Epithelial cell of esophagus (primary cell): ENCODE results near the gene SCAMP4.
A peak's percentile ranks its signal among the peaks of the same experiment; 100 is the strongest.
"Not testable (repeated sequence)": the region's sequence is repeated elsewhere in the genome, so short reads cannot be mapped to it uniquely, and the experiment has no call there.

Experiments
- DNase-seq: peaks from one replicate; pipeline ENCODE4 v3.0.0; 2010; ENCODE audit warnings: low read depth
- H3K4me3 ChIP-seq: 2 replicates; pipeline ENCODE4 v1.5.1; 2011; ENCODE audit warnings: mild to moderate bottlenecking, low read length, control low read depth
- TF ChIP-seq, protein P1 (sequence below): IDR thresholded peaks from 2 replicates; pipeline ENCODE4 v1.5.1; 2011; ENCODE audit warnings: low read depth, mild to moderate bottlenecking, low read length, control low read depth, inconsistent platforms; ENCODE audit not compliant: insufficient read depth; ENCODE audit errors: missing control alignments

SCAMP4 gene

DNA sequence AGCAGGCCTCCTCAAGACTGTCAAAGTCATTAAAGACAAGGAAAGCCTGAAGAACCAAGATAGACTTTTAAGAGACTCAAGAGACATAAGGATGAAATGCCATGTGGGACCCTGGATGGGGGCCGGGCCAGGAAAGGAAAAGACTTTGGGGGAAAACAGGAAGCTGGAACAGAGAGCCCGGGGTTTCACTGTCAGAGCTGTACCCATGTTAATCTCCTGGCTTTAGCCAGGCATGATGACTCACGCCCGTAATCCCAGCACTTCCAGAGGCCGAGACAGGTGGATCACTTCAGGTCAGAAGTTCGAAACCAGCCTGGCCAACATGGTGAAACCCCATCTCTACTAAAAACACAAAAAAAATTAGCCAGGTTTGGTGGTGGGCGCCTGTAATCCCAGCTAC lies 36.2 kb upstream of the SCAMP4 start:
- no peak for DNase-seq
- H3K4me3 ChIP-seq = no peak overlapping the region
- TF ChIP-seq, protein P1, sequence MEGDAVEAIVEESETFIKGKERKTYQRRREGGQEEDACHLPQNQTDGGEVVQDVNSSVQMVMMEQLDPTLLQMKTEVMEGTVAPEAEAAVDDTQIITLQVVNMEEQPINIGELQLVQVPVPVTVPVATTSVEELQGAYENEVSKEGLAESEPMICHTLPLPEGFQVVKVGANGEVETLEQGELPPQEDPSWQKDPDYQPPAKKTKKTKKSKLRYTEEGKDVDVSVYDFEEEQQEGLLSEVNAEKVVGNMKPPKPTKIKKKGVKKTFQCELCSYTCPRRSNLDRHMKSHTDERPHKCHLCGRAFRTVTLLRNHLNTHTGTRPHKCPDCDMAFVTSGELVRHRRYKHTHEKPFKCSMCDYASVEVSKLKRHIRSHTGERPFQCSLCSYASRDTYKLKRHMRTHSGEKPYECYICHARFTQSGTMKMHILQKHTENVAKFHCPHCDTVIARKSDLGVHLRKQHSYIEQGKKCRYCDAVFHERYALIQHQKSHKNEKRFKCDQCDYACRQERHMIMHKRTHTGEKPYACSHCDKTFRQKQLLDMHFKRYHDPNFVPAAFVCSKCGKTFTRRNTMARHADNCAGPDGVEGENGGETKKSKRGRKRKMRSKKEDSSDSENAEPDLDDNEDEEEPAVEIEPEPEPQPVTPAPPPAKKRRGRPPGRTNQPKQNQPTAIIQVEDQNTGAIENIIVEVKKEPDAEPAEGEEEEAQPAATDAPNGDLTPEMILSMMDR = no peak

DNA sequence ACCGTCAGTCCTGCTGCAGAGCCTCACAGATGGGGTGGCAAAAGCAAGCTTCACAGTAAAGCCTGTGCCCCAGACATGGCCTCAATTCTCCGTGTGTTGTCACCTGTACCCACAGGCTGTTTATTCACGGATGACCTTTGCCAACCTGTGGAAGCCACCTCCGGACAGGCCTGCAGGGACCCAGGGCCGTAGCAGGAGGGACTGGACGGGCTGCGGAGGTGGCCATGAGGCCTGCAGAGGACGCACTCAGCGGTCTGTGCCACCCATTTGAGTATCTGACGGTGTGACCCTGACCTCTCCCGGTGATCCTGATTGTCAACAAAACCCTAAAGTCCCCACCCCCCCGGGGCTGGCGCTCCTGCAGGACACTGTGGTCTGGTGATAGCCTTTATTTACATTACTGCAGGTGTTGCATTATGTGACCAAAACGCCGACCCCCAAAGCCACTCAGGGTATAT lies 34.0 kb upstream of the SCAMP4 start:
- TF ChIP-seq, protein P1 = no peak
- DNase-seq = no peak
- no peak overlapping the region for H3K4me3 ChIP-seq

DNA sequence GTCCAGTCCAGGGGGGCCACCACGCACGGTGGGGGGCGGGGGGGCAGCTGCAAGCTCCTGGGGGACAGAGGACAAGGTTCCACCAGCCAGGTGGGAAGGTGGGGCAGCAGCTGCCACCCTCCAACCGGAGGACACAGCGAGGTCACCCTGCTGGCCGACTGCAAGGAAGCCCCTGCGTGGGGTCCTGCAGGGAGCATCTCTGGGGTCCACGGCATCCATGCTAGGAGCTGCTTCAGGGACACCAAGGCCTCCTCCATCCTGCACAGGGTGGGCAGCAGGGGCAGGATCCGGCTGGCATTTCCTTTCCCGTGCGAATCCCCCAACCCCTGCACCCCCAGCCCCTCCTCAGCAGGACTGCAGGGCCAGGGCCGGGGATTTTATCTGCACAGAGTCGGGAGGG lies 33.6 kb upstream of the SCAMP4 start:
- H3K4me3 ChIP-seq = no peak overlapping the region
- TF ChIP-seq, protein P1 = no peak
- DNase-seq = no peak

DNA sequence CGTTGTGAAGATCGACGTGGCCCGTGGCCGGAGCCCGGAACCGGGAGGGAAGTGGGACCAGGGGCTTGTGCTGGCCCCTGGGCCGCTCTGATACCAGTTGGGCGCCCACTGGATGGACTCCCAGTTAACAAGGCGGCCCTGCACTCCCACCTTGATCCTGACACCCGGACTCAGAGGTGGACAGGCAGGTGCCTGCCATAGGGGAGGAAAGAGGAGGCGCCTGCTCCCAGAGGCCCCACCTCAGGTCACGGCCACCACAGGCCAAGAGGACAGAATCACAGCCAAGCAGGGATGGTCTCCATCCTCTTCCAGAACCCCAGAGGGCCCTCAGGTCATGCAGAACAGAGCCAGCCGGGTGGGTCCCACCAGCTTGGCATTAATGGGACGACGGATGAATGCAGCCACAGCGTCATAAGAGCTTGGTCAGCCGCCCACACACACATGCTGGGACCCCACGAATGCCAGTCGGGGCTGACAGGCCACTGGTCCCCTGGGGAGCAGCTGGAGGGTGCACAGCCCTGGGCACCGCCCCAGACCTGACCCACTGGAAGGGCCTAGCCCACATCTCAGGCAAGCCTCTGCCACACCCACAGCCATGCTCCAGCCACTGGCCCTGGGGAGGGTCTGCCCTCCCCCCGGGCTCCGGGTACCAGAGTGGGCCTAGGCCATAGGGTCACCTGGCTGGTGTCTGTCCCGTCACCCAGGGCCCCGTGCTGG lies 32.2 kb upstream of the SCAMP4 start:
- no peak for DNase-seq
- TF ChIP-seq, protein P1 = no peak
- no peak overlapping the region for H3K4me3 ChIP-seq

DNA sequence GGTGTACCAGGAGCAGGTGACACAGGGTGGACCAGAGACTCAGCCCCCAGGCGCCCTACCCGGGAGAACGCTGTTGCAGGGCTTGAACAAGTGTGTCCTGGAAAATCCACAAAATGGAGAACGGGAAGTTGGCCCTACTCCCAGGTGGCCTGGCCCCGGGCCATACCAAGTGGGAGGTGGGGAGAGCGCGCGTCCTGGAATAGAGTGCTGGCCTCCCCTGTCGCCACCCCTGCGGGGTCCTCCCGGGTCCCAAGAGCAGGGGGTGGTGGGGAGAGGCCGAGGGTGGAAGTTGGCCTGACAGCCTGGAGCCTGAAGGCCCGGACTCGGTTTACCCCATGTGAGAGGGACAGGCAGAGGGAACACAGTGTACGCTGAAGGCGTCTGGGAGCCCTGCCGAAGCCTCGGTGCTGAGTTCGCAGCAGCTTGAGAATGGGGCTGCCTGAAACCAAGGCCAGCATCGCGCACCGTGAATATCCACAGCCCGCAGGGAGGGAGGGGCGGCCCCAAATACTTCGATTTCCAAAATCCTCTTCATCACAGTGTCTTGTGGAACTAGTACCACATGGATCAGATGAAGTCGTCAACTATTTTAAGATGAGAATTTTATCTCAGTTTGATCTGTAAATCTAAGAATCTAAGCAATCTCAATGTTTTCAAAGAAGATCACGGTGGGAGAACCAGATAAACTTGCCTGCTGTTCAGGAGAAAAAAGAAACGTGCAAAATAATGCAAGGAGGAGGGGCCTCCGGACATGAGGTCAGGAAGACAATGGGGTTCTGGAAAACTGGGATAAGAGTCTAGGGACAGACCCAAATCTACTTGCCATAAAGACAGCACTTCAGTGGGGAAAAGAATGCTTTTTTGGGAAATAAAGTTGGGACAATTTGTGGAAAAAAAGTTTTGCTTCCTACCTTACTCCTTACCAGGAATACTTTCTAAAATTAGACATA lies 31.4 kb upstream of the SCAMP4 start:
- peak overlapping the region; percentile 91 for H3K4me3 ChIP-seq
- no peak for DNase-seq
- TF ChIP-seq, protein P1 = no peak

DNA sequence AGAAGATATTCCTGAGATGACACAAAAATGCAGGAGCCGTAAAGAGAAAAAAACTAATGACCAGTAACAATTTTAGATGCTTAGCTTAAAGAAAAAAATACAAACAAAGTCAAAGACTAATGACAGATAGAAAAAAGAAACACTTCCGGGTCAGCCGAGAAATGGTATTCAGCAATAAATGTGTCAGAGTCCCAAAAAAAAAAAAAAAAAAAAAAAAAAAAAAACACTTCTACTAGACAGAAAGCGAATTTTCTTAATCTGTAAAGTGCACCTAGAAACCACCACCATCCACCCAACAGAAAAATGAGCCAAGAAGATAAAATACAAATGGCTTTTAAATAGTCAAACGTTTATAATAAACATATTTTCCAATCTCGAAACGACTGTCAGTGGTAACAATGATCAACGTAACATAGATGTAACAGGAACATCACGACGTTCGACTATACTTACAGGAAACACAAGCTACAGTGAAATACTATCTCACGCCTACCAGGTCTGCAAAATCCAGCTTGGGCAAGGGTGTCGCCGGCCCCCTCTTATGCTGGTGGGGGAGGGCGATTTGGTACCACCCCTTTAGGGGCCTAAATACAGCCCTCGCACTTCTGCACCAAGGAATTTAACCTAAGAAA lies 30.5 kb upstream of the SCAMP4 start:
- TF ChIP-seq, protein P1 = no peak
- DNase-seq = peak; percentile 24
- H3K4me3 ChIP-seq = peak overlapping the region; percentile 91

DNA sequence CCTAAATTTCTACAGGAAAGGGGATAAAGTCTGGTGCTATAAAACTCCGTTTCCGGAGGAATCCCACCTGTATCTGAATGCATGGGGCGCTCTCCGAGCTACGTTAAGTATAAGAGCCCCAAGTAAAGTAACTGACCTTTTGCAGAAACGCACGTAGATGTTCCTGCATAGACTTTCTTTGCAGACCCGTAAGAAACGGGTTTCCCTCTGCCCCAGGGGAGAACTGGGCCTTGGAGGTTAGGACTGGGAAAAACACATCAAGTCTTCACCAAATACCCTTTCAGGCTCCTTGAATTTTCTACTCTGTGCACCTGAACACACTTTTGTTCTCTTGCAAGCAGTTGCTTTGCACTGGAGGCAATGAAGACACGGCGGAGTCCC lies 29.9 kb upstream of the SCAMP4 start:
- H3K4me3 ChIP-seq = peak overlapping the region; percentile 91
- not testable (repeated sequence) for DNase-seq
